Measurements from ENCODE around the gene PKP3.
"Not testable (repeated sequence)": the region's sequence is repeated elsewhere in the genome, so short reads cannot be mapped to it uniquely, and the experiment has no call there.

PKP3 gene, protein sequence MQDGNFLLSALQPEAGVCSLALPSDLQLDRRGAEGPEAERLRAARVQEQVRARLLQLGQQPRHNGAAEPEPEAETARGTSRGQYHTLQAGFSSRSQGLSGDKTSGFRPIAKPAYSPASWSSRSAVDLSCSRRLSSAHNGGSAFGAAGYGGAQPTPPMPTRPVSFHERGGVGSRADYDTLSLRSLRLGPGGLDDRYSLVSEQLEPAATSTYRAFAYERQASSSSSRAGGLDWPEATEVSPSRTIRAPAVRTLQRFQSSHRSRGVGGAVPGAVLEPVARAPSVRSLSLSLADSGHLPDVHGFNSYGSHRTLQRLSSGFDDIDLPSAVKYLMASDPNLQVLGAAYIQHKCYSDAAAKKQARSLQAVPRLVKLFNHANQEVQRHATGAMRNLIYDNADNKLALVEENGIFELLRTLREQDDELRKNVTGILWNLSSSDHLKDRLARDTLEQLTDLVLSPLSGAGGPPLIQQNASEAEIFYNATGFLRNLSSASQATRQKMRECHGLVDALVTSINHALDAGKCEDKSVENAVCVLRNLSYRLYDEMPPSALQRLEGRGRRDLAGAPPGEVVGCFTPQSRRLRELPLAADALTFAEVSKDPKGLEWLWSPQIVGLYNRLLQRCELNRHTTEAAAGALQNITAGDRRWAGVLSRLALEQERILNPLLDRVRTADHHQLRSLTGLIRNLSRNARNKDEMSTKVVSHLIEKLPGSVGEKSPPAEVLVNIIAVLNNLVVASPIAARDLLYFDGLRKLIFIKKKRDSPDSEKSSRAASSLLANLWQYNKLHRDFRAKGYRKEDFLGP

DNA sequence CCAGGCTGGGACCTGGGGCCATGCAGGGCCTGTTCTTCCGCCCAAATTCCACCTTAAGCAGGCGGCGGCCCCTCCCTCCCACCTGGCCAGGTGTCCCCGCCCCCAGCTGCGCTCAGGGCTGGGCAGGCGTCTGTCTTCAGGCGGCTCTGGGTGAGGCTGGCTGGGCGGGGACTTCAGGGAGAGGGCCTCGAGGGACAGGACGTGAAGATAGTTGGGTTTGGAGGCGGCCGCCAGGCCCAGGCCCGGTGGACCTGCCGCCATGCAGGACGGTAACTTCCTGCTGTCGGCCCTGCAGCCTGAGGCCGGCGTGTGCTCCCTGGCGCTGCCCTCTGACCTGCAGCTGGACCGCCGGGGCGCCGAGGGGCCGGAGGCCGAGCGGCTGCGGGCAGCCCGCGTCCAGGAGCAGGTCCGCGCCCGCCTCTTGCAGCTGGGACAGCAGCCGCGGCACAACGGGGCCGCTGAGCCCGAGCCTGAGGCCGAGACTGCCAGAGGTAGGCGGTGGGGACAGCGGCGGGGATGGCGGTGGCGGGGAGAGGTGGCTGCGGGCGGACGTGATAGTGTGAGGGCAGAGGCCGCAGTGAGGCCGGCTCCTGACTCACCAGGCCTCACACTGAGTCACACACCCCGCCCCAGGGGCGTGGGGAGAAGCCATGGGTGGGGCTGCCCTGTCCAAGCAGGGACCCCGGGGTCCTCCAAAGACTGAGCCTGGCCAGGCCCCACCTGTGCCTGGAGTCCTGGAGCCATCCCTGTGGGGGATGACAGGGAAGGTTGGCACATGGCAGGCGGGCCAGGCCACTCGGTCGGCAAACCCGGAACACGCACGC is at the start of gene PKP3:
TSS of gene PKP3 (plus strand) at position 176 of the 824 bp plus-strand sequence. CDS start at position 260, 84 bp downstream.
- no peak for DNase-seq

DNA sequence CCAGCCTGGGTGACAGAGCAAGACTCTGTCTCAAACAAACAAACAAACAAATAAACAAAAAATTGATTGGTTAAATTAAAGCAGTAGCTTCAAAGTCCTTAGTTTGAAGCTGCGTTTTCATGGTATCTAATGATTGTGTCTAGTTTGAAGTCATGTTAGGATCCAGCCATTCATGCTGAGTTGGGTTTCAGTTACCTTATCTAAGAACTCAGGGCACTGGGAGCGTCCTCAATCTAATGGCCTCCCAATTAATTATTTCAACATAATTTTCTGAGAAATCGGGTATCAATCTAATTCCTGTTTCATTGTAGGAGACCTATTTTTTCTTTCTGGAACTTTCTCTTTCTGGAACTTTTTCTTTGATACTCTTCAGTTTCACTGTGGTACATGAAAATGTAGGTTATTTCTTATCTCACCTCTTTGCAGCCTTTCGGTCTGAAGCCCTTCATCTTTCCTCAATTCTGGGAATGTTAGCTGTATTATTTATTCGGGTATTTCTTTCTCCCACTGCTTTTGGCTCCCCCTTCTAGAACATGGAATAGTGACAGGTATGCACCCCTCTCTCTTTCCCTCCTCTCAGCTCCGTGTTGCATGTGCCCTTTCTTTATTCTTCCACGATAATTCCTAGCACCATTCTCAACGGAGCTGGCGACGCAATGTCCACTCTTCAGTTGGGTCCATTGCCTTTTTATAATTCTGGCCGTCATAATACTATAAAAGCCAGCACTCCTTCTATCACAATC is 49.0 kb upstream of the PKP3 start:
- no peak for DNase-seq

- no peak for DNase-seq
Measured at GRCh38 chr11:346529-346928, 47.5 kb upstream of the PKP3 start.

DNA sequence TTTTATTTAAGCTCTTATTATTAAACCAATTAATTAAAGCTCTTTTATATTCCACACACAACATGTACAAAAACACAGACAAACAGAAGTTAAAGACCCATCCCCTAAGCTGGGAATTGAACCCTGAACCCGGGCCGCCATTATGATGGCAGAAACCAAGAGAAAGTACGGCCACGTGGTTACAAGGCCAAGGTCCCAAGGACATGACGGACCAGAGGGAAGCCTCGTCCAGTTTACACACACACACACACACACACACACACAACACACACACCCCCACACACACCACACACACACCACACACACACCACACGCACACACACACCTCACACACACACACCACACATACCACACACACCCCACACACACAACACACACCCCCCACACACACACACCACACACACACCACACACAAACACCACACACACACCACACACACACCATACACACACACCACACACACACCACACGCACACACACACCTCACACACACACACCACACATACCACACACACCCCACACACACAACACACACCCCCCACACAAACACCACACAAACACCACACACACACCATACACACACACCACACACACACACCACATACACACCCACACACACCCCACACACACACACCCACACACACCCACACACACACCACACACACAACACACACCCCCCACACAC is 44.6 kb upstream of the PKP3 start:
- not testable (repeated sequence) for DNase-seq

DNA sequence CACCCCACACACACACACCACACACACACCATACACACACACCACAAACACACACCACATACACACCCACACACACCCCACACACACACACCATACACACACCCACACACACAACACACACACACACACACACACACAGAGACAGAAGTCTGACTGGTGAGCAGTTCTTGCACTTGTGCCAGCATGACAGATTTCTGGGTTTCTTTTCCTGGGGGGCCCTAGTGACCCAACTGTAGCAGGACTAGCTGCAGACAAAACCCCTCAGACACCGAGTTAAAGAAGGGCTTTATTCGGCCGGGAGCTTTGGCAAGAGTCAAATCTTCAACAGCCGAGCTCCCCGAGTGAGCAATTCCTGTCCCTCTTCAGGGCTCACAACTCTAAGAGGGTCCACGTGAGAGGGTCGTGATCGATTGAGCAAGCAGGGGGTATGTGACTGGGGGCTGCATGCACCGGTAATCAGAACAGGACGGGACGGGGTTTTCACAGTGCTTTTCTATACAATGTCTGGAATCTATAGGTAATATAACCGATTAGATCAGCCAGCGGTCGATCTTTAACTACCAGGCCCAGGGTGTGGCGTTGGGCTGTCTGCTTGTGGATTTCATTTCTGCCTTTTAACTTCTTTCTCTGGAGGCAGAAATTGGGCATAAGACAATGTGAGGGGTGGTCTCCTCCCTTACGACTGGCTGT is 43.8 kb upstream of the PKP3 start:
- not testable (repeated sequence) for DNase-seq

DNA sequence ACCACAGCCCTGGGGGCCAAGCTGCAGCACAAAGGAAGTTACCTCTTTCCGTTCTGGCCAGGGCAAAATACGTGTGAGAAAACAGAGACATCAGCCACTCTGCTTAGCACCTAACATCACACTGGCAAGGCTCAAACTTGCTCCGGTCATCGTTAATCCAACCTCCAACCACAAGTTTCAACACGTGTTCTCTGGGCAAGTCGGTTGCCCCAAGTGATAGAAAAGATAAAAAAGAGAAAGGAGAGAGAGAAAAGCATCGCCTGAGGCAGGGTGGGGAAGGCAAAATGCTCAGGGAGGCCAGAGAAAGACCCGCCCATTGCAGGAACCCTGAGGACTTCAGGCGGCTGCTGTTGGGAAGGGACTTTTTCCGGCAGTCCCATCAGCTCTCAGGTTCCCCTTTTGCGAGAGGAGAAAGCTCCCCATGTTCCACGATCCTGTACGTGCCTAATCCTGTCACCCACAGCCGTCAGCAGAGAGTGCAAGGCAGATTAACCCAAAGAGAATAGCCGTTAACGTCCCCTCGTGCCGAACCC is 43.2 kb upstream of the PKP3 start:
- DNase-seq, result no peak

- DNase-seq, result no peak
Measured at GRCh38 chr11:351411-351810, 42.6 kb upstream of the PKP3 start.

DNA sequence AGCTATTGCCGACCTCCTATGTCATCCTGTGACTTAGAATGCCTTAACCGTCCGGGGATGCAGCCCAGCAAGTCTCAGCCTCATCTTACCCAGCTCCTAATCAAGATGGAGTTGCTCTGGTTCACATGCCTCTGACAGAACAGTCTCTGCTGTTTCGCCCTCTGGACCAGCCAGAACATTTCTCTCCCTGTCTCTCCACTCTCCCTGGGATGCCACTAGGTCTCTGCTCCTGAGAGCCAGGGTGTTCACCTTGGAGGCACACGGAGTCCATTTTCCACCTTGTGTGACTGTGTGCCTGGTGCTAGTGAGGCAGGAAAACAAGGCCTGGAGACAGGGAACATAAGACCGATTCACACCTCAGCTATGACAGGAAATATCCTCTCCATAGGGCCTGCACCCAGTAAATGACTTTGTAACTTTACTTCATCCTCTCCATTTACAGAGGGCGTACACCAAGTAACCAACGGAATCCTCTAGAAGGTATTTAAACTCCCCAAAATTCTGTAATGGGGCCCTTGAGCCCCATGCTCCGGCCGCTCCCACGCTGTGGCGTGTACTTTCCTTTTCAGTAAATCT is 41.5 kb upstream of the PKP3 start:
- no peak for DNase-seq

DNA sequence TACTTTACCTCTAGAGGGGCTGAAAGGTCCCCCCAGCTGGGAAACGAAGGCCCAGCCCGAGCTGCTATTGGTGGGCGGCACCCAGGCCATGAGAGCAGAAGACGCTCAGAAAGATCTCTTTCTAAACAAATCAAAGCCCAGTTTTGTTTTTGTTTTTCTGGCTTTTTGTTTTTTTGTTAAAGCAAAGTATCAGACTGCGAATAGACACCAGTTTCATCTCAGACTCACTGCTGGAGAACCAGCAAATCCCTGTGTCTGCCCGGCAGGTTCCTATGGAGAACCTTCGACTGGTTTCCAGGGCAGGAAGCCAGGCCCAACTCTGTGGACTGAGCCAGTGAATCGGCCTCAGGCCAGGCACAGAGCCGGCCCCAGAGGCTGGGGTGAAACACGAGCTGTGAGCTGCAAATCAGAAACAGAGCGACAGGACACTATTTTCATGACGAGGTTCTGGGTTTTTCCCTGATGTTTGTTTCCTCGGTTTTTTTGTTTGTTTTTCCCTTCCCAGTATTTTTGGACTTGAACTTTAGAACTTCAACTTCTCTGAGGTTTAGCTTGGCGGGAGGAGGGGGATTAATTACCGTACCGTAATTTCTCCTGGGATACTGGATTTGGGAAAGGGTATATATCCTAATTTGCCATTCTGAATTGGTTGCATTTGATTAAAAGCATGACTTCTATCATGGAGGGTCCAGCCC is 40.7 kb upstream of the PKP3 start:
- no peak for DNase-seq

DNA sequence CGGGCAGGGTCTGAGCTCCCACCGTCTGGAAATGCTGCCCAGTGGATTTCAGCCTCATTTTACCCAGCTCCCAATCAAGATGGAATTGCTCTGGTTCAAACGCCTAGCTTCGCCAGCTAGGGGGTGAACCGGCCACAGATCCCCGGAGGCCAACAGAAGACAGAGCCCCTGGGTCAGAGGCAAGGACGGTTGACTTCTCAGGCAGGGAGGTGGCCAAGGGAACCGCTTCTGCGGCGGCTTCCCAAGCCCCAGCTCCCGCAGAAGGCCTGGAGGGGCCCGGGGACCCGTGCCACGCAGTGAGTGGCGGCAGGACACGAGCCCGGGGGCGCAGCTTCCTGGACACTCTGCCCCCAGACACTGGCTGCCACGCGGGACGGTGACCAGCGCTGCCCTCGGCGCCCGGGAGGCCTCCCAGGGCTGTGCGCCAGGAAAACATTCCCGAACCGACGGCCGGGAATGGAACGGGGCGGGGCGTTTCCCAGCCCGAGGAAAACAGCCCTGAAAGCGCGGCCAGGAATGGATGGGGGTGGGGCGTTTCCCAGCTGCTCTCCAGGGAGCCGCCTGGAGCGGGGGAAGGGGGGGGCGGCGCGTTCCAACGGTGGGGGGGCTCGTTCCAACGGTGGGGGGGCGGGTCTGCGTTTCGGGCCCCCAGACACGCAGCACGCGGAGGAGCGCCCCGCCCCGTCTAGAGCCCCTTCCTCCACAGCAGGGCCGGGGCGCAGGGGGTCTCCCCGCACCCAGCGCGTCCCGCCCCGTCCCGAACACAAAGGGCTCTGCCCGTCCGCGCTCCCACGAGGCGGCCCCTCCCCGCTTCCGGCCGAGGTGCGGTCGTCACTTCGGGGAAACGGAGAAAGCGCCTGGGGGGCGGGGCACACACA is 38.2 kb upstream of the PKP3 start:
- peak; percentile 75 to 84 for DNase-seq

DNA sequence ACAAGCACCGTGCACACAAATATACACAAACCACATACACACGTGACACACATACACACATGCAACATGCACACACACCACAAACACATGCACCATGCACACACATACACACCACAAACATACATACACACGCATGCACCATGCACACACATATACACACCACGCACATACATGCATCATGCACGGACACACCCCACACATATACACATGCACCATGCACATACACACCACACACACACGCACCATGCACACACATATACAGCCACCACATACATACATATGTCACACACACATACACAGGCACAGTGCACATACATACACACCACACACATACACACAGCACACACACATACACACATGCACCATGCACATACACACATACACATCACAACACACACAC is 37.4 kb upstream of the PKP3 start:
- no peak for DNase-seq

DNA sequence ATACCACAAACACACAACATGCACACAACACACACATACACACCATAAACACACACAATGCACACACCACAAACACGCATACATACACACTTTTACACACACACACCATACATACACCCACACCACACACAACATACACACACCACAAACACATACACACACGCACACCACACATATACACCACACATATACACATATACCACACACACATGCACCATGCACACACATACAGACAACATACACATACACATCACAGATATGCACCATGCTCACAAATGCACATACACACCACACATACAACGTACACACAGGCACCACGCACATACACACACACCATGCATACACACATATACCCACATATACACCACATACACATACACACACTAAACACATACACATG is 36.4 kb upstream of the PKP3 start:
- DNase-seq, result no peak

GRCh38 chr11:358129-358800 is 35.7 kb upstream of the PKP3 start:
- DNase-seq, result no peak

- DNase-seq, result no peak
Measured at GRCh38 chr11:359181-359714, 34.8 kb upstream of the PKP3 start.

GRCh38 chr11:360326-361280 is 33.4 kb upstream of the PKP3 start:
- DNase-seq, result no peak

GRCh38 chr11:362642-363442 is 31.2 kb upstream of the PKP3 start:
- DNase-seq, result no peak
